SHP77 treated with DMSO at 0.1 percent for 48 hours (cell line): ENCODE measurements around the gene CCDC12.

ENCODE experiments used
- DNase-seq: peaks from one replicate; lab custom pipeline; 2025; lab: John Stamatoyannopoulos, UW

The CCDC12 gene

GRCh38 chr3:46955157-46955556 is 21.4 kb downstream of the CCDC12 start:
- DNase-seq, result no peak

DNA sequence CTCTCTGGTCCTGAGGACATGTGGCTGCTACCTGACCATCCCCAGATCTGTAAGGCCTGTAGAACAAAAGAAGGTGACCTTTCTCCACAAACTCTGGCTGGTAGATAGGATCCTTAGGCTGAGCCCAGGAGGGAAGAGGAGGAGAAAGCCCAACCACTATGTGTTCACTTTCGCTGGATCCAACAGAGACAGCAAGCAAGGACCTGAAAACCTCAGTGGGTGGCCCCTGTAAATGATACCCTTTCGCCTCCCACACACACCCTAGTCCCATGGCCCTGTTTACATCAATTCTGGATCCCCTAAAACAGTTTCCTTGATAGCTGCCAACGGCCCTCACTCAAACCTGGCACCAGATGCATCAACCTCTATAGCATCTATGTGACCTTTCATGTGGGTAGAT is 22.4 kb downstream of the CCDC12 start:
- DNase-seq, result no peak

GRCh38 chr3:46953234-46954010 is 23.1 kb downstream of the CCDC12 start:
- no peak for DNase-seq

- no peak for DNase-seq
These were observed 23.7 kb downstream of the CCDC12 start for GRCh38 chr3:46952813-46953212.

- DNase-seq, result no peak
These were observed 25.8 kb downstream of the CCDC12 start for GRCh38 chr3:46950650-46951241.

DNA sequence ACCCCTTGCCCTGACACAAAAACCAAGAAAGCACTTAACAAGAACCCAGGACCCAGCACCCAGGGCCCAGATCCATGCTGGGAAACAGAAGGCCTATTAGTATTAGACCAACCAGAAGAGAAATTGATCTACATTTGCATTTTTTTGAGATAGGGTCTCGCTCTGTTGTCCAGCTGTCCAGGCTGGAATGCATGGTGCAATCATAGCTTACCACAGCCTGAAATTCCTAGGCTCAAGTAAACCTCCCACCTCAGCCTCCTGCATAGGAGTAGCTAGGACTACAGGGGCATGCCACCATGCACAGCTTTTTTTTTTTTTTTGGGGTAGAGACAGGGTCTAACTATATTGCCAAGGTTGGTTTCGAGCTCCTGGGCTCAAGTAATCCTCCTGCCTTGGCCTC is 26.4 kb downstream of the CCDC12 start:
- no peak for DNase-seq

- DNase-seq, result no peak
These were observed 27.5 kb downstream of the CCDC12 start for GRCh38 chr3:46948830-46949671.

DNA sequence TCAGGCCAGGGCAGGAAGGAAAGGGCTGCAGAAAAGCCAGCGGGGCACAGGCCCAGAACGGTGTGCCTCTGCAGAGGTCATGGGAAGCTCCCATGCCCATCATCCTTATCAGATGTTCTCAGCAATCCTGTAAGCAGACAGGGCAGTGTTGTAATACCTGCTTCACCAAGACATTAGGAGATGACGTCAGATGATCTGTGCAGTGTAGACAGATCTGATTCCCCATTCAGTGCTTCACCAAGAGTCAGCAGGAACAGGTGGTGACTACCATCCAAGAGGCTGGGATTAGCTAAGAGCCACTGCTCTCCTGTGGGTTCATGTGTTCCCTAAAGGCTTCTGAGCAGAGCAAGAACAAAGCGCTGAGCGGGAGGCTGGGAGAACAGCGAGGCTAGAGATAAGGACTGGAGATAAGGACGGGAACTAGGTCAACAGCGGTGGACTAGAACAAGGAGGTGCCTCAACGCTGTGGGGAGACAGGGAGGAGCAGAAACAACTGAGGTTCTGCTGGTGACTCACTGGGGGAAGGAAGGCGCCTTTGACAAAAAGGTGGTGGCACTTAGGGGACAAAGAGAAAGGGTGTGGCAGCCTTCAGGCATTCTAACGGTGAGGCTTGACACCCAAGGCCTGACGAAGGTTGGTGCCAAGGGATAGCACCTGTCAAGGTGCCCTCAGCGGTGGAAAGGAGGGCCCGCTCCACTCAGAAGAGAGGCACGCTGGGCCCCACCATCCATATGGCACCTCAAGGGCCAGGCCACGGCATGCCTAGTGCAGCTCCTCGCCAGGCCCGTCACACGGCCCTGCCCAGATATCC is 28.4 kb downstream of the CCDC12 start:
- DNase-seq, result no peak

DNA sequence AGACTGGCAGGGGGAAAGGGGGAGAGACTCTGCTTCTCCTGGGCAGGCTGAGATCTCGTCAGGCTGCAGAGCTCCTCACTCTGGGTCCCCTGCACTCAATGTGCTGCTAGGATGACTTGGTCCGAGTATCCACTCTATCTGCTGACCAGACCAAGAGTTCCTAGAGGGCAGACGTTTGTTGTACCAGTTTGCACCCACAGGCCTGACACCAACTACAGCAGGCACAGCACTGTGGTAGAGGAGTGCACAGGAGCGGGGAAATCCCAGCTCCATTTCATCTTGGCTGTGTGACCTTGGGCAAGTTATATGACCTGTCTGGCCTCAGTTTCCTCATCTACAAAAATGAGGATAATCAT is 29.0 kb downstream of the CCDC12 start:
- no peak for DNase-seq

- DNase-seq, result no peak
These were observed 29.5 kb downstream of the CCDC12 start for GRCh38 chr3:46946856-46947545.

DNA sequence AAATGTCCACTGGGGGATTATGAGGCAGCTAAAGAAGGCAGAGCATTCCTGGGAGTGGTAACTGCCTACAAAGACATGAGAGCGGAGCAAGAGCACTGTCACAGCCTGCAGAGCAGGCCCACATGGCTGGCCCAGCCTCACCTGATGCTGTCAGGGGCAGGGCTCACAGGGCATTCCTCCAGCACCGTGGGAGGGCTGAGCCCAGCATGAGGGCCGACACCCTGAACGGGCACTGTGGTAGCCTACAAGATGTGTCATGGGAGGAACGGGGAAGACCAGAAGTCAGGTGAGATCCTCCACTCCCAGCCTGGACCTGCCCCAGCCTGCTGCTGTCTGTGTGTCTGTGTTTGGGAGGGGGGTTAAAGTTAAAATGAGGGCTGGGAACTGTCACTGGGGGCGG is 30.1 kb downstream of the CCDC12 start:
- no peak for DNase-seq

DNA sequence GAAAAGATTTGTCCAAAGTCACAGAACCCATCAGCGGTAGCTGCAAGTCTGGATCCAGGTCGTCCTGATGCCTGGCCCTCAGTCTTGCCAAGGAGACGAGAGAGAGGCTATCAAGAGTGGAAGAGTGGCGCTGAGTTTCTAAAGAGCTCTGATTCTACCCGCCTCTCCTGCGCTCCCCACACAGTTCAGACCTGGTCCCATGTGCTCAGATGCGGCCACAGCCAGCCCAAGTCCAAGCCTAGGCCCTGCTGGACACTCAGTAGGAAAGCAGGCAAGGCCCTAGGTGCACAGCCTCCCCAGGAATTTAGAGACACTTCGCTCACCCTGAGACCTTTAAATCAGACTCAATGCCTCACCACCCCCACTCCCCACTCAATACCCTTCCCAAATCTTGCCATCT is 32.4 kb downstream of the CCDC12 start:
- DNase-seq, result no peak

DNA sequence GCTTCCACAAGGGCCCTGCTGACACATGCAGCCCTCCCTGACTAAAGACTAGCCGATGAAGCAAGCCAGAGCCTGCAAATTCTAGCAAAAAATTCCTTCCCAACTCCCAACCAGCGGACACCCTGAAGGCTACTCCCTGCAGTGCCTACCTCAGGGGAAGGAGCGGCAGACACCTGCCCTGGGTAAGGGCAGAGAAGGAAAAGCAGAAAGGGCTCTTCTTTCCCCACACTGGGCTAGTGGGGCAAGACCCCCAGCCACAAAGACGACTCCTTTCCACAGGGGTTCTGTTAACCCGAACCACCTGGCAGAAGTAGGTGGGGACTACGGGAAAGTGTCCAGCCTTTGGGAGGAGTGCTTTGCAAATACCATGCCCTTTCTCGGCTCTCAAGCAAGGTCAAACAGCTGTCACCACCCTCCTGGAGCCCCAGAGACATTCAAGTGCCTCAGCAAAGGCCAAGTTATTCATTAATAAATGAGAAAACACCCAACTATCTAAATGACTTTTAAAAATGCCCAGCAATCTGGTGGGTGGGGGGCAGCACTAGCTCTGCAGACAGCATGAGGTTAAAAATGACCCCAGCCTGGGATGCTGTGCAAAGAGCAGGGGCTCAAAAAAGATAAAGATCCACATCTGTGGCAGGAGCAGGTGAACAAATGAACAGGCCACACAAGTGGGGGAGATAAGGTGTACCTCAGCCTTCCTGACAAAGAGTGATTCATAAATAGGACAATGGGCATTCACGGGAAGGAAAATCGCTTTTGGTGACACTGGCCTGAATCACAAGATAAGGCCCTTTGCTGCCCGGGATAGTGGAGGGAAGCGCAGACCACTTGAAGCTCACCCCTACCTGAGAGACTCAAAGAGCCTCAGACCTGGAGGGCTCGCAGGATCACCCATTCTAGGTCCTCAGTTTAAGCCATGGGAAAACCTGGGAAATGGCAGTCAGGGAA is 33.0 kb downstream of the CCDC12 start:
- no peak for DNase-seq

- no peak for DNase-seq
These were observed 33.9 kb downstream of the CCDC12 start for GRCh38 chr3:46942481-46943236.

GRCh38 chr3:46942076-46942475 is 34.5 kb downstream of the CCDC12 start:
- no peak for DNase-seq

- DNase-seq, result no peak
These were observed 36.7 kb downstream of the CCDC12 start for GRCh38 chr3:46939578-46940445.

DNA sequence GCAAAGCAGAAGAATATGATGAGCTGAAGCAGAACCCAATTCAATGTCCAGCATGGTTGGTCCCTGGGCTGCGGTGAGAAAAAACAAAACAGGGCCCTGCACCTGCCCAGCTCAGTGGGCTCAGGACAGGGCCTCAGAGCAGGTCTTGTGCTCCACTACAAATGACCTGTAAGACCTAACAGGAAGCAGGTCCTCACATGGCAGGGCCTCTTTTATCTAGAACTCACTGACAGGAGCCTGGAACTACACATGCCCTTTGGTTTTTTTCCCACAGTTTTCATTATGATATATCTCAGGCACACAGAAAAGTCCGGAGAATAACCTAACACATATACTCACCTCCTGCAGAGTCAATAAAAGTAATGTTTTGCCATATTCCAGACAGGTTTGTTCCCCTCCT is 38.4 kb downstream of the CCDC12 start:
- no peak for DNase-seq

GRCh38 chr3:46936733-46937250 is 39.8 kb downstream of the CCDC12 start:
- DNase-seq, result no peak
